ENCODE measurements around the gene SYT2. TPM values are rescaled to one million over a fixed set of nuclear protein-coding genes. Genes with fewer than 3 reads are reported as not detected.
"Not testable (repeated sequence)": the region's sequence is repeated elsewhere in the genome, so short reads cannot be mapped to it uniquely, and the experiment has no call there.

Gene SYT2
- total RNA-seq, 1 experiment from 2014 or later: not detected

GRCh38 chr1:202545647-202546303 is 164.5 kb downstream of the SYT2 start:
- DNase-seq (ENCODE audit: low read depth): not testable (repeated sequence)

- DNase-seq (ENCODE audit: low read depth): not testable (repeated sequence)
These were observed 165.3 kb downstream of the SYT2 start for GRCh38 chr1:202544766-202545449.

GRCh38 chr1:202543537-202543936 is 166.7 kb downstream of the SYT2 start:
- DNase-seq (ENCODE audit: low read depth): not testable (repeated sequence)

- DNase-seq (ENCODE audit: low read depth): not testable (repeated sequence)
These were observed 167.8 kb downstream of the SYT2 start for GRCh38 chr1:202542415-202542814.

- DNase-seq (ENCODE audit: low read depth): not testable (repeated sequence)
These were observed 169.4 kb downstream of the SYT2 start for GRCh38 chr1:202540858-202541257.

Other genes starting within 250 kb of the SYT2 start
- 33.3 and 35.0 TPM in 2 replicates for gene KDM5B, start 98.0 kb upstream of the SYT2 start, total RNA-seq (2014; rRNA removed; shearing (Covaris generic))
- gene PCAT6, start 100.5 kb upstream of the SYT2 start, total RNA-seq (2014; rRNA removed; shearing (Covaris generic)): 0.72 TPM in 1 of 2 replicates, not detected in the other
- gene RABIF, start 178.7 kb upstream of the SYT2 start, total RNA-seq (2014; rRNA removed; shearing (Covaris generic)): 8.8 and 10.5 TPM in 2 replicates
- 16.8 and 19.1 TPM in 2 replicates for gene KLHL12, start 216.8 kb upstream of the SYT2 start, total RNA-seq (2014; rRNA removed; shearing (Covaris generic))
- 76.3 and 85.4 TPM in 2 replicates for gene ADIPOR1, start 247.9 kb upstream of the SYT2 start, total RNA-seq (2014; rRNA removed; shearing (Covaris generic))